ENCODE data around the gene NUDT21.
"Not testable (repeated sequence)": the region's sequence is repeated elsewhere in the genome, so short reads cannot be mapped to it uniquely, and the experiment has no call there.

GRCh38 chr16:56396724-56397123 is 54.4 kb downstream of the NUDT21 start:
- TF ChIP-seq CTCF (IDR thresholded peaks at IDR 0.05); SMC3 (IDR thresholded peaks at IDR 0.05; ENCODE audit: low read depth, low read length); POLR2AphosphoS5 (IDR thresholded peaks at IDR 0.05; ENCODE audit: low read depth, low read length); USF2 (IDR thresholded peaks at IDR 0.05; ENCODE audit: borderline replicate concordance, low read depth, low read length); YY1 (IDR thresholded peaks at IDR 0.05; ENCODE audit: low read depth); PBX3 (IDR thresholded peaks at IDR 0.05); RAD21 (IDR thresholded peaks at IDR 0.05; ENCODE audit: low read length); CHD2 (IDR thresholded peaks at IDR 0.05; ENCODE audit: low read length, partially characterized antibody); EP300 (IDR thresholded peaks at IDR 0.05; ENCODE audit: borderline replicate concordance in 1 of 2, low read depth in 1 of 2, low read length in 1 of 2); MXI1 (IDR thresholded peaks at IDR 0.05; ENCODE audit: low read depth, low read length); TCF12 (IDR thresholded peaks at IDR 0.05): not testable (repeated sequence)
